ENCODE results near the gene SLC36A3. TPM values are rescaled to one million over a fixed set of nuclear protein-coding genes. Genes with fewer than 3 reads are reported as not detected.

SLC36A3 gene
- not detected in 2 replicates for total RNA-seq

GRCh38 chr5:151303666-151304065 lies at the start of gene SLC36A3:
Gene SLC36A3, minus strand, starts transcription at chr5:151303766. Its CDS starts 412 bp downstream, at chr5:151303354.
- no peaks in the 10 kb centered on the region for H3K36me3 ChIP-seq (ENCODE audit: control insufficient read depth, insufficient read depth, low read length)
- TF ChIP-seq CTCF (IDR thresholded peaks at IDR 0.05; ENCODE audit: insufficient read depth, low read length, poor library complexity, severe bottlenecking) = no peak
- DNase-seq (ENCODE audit: low read depth) = no peak
- H3K4me3 ChIP-seq (ENCODE audit: low read depth, low read length) = no peak within 1 kb of the TSS
- peaks cover 5% of the 10 kb centered on the region for H3K27me3 ChIP-seq (ENCODE audit: control insufficient read depth, insufficient read depth, low read length)

GRCh38 chr5:151351671-151352070 lies 48.1 kb upstream of the SLC36A3 start:
- Histone ChIP-seq H3K4me3 (ENCODE audit: low read depth, low read length) (no peak overlapping the region), H3K36me3 (ENCODE audit: control insufficient read depth, insufficient read depth, low read length) (no peaks in the 10 kb centered on the region), H3K27me3 (ENCODE audit: control insufficient read depth, insufficient read depth, low read length) (no peaks in the 10 kb centered on the region)
- TF ChIP-seq CTCF (IDR thresholded peaks at IDR 0.05; ENCODE audit: insufficient read depth, low read length, poor library complexity, severe bottlenecking) = no peak
- no peak for DNase-seq (ENCODE audit: low read depth)

- Histone ChIP-seq H3K36me3 (ENCODE audit: control insufficient read depth, insufficient read depth, low read length) (no peaks in the 10 kb centered on the region), H3K4me3 (ENCODE audit: low read depth, low read length) (no peak overlapping the region), H3K27me3 (ENCODE audit: control insufficient read depth, insufficient read depth, low read length) (no peaks in the 10 kb centered on the region)
- DNase-seq (ENCODE audit: low read depth) = no peak
- TF ChIP-seq CTCF (IDR thresholded peaks at IDR 0.05; ENCODE audit: insufficient read depth, low read length, poor library complexity, severe bottlenecking) = no peak
Measured at GRCh38 chr5:151348789-151349188, 45.2 kb upstream of the SLC36A3 start.

GRCh38 chr5:151347369-151347768 lies 43.8 kb upstream of the SLC36A3 start, which contains the start of gene SLC36A2:
Gene SLC36A2, minus strand, starts transcription at chr5:151347559. Its CDS starts 99 bp downstream, at chr5:151347460.
- no peak for TF ChIP-seq CTCF (IDR thresholded peaks at IDR 0.05; ENCODE audit: insufficient read depth, low read length, poor library complexity, severe bottlenecking)
- no peak for DNase-seq (ENCODE audit: low read depth)
- Histone ChIP-seq H3K36me3 (ENCODE audit: control insufficient read depth, insufficient read depth, low read length) (no peaks in the 10 kb centered on the region), H3K4me3 (ENCODE audit: low read depth, low read length) (no peak within 1 kb of the TSS), H3K27me3 (ENCODE audit: control insufficient read depth, insufficient read depth, low read length) (no peaks in the 10 kb centered on the region)

GRCh38 chr5:151345808-151346478 lies 42.4 kb upstream of the SLC36A3 start:
- Histone ChIP-seq H3K27me3 (ENCODE audit: control insufficient read depth, insufficient read depth, low read length) (no peaks in the 10 kb centered on the region), H3K36me3 (ENCODE audit: control insufficient read depth, insufficient read depth, low read length) (no peaks in the 10 kb centered on the region), H3K4me3 (ENCODE audit: low read depth, low read length) (no peak overlapping the region)
- TF ChIP-seq CTCF (IDR thresholded peaks at IDR 0.05; ENCODE audit: insufficient read depth, low read length, poor library complexity, severe bottlenecking) = no peak
- no peak for DNase-seq (ENCODE audit: low read depth)

Data from kidney epithelial cell (primary cell).